Myocyte (in vitro differentiated cells): ENCODE measurements around the gene ANKRD1. TPM values are rescaled to one million over a fixed set of nuclear protein-coding genes. Genes with fewer than 3 reads are reported as not detected.

Source experiments
- DNase-seq: peaks from one replicate; pipeline ENCODE4 v3.0.0-alpha.2; 2012; ENCODE audit warnings: low read depth
- total RNA-seq: library from RNA; depleted of rRNA; stranded (reverse); fragments of >200 nt; gene quantifications from 2 replicates; pipeline ENCODE4 v1.2.3, GENCODE V29; 2014

ANKRD1 gene
- total RNA-seq, 1 donor from 2014 or later = 970 TPM

DNA sequence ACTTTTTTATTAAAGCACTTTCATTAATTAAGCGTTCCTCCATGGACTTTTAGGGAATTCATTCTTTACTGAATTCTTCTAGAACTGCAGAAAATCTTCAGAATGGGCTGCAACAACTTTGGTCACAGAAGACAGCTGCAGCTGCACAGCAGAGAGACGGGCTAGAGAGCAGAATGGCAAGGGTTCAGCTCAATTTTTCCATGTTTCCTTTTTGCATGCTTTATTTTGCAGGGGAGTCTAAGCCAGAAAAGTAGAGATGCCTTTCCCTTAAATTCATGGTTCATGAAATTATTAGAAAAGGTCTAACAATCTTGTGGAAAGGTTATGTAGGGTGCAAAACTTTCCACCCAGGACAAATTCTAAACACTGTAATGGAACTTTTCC is 15.4 kb upstream of the ANKRD1 start:
- no peak for DNase-seq

DNA sequence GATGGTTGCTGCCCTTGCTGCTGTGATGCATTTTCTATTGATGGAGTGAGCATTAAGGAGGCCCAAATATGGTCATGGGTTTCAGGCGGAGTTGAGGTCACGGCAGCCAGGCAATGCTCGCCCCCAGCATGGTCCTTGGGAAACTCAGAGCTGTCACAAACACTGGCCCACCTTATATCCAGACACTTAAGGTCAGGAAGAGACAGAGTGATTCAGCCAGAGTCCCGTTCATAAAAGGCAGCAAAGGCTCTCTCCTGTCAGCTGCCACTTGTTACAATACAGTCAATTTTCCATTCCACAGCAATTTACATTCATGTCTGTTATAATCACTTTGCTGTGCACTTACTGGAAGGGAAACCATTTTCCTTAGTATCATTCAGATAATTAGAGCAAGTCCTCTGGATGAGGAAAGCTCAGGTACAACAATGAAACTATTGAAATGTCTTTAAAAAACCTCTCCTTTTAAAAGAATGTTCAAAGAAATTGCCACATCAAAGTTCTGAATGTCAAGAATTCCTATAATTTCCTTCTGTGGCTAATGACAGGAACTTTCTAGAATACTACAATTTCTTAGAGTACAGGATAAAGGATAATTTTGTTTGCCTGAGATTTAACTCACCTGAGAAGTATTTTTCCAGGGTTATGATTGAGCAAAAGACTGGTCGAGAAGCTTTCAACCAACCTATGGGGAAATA is 14.8 kb upstream of the ANKRD1 start:
- peak; percentile 51 for DNase-seq

DNA sequence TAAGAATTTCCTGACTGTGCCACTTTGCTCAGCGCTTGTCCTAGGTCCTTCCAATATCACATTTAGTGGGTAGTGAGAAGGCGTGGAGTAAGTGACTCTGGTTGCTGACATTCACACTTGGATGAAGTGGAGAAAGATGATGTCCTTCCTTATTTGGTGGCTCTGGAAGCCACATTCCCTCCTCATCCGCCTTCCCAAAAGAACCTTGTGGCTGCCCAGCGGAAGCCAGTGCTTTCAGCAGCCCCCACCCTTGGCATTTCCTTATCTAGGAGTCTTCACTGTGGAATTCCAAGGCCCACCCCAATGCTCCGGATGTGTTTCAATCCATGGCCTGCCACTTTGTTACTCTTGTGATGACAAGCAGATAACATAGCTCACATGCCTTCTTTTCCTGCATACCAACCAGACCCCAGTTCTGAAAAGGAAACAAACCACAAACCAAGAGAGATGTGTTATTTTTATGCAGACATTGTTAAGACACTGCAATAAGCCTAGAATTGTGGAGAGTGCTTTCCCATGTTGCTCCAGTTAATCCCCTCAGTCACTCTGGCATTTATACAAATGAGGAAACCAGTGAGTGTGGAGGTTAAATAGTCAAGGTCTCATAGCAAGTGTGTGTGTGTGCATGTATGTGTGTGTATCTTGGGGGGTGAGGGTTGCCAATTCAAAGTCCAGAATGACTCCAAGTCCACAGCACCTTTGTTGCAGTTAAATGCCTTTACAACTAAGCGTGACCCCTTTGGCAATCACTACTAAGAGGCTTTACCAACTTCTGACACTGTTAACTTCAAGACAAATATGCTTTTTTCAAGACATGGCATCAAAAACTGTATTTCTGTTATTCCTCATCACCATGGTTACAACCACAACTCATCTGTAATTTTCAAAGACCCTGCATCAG is 10.3 kb upstream of the ANKRD1 start:
- peak; percentile 99 for DNase-seq

DNA sequence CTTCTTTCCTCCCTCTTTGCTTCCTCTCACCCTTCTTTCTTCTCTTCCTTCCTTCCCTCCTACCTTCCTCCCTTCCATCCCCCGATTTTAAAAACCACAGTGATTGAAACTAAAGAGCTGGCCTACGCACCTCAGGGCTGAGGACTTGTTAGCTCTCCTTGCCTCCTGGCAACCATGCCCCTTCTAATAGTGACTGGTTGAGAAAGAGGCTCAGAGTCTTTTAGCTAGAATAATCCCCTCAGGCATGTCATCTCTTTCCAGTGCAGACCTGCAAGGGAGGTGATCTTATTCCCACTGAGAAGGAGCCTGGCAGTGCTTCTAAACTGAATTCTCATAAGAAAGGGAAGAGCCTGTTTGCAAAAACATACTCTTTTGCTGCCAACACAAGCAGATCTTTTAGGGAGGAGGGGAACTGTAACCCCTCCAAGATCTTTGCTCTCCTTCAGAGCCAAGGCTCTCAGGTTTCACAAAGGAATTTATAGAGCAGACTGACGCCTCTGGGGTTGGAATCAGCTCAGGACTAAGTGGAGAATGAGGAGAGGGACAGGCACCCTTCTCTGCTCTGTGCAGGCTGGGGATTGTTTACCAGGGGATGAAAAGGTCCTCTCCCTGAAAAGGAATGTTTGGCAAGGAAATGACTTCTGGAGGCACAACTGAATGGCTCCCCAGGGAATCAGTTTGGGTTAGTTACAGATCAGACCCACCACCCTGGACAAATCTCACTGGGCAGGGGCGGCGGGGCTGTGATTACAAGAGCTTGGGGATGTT is 9.4 kb upstream of the ANKRD1 start:
- peak; percentile 95 for DNase-seq

DNA sequence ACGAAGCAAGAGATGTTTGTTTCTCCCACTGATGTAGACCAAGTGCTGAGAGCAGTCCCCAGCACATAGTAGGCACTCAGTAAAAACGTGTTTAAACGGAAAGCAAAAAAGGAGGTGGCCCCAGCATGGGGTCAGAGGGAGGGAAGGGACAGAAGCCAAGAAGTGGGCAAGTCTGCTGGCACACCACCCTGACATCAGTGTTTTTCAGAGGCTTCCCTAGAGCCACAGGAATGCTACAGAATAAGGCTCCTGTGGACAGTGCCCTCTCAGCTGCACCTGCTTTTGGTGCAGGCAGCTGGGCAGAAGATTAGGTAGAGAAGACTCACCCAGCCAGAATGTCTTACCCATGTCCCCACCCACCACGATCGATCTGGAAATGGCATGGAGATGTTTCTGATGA is 8.3 kb upstream of the ANKRD1 start:
- DNase-seq = peak; percentile 96

DNA sequence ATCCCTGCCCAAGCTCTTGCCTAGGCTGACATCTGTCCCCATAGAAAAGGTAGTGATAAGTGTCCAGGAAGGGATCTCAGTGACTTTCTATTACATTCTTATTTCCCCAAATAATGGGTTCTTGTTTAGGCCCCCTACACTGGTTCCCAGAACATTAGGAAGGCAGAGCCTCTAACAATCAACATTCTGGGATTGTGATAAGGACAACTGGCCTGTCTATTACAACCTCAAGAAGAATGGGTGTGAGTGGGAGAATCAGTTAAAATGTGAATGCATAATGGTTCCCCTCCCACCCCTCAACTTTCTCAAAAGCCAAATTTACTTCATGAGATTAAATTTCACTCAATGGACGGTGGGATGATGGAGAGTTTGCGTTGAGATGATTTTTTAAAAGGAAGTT is 6.4 kb upstream of the ANKRD1 start:
- DNase-seq = no peak

DNA sequence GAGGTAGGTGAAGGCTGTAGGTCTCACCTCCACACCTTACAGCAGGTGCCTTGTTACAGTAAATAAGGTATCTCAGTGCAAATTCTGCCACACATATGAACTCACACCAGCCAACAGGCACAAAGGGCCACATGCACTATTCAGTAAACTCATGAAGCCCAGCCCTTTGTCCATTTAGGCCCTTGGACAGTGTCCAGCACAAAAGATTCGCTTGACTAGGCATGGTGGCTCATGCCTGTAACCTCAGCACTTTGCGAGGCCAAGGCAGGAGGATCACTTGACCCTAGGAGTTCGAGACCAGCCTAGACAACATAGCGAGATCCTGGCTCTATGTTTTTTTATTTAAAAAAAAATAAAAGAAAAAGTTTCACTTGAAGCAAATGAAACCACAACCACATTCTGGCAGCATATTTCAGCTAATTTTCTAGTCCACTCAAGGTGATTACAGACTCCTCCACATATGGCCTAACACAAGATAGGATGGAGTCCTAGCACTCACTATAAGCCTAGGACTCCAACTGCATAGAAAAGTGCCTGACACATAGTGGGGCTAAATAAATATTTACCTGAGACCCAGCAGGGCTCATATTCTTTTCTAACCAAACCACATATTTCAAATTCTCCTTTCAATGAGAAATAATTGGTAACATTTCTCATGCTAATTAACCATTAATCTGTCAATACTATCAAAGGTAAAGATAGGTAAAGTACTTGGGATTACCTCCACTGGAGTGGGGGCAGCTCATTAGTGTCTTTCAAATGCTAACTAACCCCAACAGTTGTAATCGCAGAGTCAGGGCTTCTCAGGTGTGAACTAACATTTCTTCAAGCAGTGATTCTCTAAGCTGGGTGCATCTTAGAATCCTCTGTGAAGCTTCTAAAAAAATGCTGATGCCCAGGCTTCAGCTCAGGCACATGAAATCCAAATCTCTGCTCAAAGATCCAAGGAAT is 4.5 kb upstream of the ANKRD1 start:
- peak; percentile 28 for DNase-seq

DNA sequence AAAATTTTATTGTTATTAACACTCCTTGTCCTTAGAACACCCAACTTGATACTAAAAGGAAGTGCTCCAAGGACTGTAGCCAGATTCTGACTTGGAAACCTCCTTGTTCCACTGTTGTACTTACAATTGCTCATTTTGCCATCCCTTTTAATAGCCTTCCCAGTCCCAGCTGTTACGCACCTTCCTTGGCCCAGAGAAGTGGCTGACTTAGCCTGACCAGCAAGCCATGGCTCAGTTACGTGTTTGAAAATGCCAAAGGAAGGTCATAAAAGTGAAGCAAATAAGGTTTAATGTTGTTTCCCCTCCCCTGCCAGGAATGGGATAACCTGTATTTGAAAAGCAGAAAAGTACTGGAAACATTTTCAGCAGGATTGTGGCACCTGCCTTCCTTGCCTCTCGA is 3.7 kb upstream of the ANKRD1 start:
- peak; percentile 39 for DNase-seq

DNA sequence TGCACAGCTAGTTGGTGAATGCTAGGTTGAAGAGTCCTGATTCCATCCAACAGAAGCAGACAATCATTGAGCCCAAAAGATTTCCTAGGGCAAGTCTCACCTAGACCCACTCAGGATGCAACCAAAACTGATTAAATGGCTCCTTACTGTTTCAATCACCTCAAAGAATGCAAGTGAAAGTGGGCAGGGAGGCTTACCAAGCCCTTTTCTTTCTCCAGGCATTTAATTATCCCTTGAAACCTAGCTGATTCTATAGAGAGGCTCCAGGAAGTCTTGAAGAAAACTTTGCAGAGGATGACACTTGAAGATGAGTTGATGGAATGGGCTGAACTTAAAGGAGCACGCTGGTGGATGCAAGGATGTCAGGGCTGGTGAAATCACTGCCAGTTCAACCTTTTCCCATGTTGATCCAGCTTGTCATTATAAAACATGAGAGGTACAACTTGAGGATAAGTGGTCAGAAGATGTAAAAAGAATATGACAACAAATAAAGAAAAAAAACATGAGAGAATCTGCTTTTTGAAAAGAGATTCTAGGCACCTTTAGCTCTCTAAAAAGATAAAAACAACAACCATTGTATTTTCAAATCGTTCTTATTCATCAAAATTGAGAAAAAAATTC is 2.3 kb upstream of the ANKRD1 start:
- DNase-seq = no peak

DNA sequence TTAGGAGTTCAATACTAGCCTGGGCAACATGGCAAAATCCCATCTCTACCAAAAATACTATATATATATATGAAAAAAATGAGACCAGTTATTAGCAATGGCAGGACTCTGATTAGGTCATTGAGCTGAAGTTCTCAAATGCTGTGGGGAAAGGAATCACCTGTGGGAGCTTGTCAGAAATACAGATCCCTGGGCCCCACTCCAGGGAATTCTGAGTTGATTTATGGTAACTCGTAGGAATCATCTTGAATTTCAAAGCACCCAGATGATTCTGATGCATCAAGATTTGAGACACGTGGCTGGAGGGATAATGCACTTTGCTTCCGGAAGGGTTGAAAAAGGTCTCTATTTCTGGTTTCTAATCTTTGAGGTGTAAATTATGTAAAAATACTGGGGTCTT is 1.0 kb upstream of the ANKRD1 start:
- peak; percentile 21 for DNase-seq

DNA sequence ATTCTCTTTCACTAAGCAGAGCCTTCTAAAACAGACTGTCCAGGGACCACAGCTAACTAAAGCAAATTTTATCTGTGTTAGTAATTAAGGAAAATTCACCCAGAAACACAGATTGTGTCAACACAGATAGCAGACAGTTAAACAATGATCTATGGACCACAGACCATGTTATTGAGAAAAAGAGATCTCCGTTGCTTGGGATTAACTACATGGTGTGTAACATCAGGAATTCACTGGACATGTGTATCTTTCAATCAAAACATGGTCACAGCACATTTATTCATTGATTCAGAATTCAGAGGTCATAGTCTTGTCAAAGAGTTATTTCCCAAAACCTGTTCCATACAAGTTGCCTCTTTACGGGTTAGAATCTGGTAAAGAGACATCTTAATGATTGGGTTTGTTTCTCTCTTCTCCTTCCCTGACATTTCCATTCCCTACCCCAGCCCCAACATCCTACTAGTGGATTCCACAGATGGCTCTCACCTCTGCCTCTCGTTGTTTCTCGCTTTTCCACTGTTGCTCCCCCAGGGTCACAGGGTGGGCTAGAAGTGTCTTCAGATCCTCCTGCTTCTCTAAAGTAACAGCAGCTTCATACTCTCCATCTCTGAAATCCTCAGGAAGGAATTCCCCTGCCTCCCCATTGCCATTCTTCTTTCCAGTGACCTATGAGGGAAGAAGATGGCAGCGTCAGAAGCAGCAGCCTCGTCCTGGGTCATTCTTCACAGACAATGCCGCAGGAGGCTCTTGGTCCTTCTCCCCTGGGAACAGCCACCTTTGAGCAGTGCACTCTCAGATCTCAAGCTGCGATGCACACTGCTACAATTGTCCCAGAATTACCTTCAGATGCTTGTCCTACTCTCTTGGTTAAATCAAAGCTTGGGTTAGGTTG is 958 bp downstream of the ANKRD1 start:
- peak; percentile 64 for DNase-seq

DNA sequence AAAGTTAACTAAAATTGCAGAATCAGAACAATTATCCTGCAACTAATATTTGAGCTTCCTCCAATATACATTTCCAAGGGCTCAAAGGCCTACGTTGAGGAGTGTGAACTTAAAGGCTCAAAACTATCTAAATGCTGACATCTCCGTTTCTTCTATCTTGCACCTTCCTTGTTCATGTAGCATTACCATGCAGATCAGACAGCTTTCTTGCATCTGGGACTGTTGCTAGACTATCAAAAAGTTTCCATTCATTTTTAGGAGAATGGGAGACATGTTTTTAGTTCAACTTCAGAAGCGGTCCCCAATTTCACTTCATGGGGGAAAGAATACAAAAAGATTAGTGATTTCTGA is 2.9 kb downstream of the ANKRD1 start:
- DNase-seq = peak; percentile 38

DNA sequence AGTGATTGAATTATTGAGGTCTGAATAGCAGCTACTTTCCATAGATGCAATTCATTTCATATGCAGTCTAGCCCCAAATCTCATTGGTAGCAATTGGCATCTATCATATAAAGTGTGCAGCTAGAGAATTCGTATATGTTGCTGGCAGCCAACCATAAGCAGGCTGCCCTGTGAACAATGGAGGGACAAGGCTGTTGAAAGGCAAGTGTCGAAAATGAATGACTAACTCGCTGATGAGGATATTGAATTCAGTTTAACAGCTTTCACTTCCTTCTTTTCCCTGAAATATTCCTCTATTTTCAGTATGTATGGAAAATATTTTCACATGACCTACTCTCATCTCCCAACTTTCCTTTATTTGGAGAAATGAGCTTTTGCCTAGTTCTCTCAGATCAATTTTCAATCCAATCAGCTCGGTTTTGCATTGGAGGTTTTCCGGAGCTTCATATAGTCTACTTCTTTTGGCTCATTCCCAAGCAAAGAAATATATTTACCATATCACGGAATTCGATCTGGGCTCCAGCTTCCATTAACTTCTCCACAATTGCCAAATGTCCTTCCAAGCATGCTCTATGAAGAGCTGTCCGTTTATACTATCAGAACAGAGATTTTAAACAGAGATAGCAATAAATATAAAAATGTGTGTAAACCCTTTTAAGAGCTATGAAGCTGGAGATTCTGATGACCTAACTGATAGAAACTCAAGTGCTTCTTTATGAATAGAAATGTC is 3.5 kb downstream of the ANKRD1 start:
- DNase-seq = peak; percentile 26

DNA sequence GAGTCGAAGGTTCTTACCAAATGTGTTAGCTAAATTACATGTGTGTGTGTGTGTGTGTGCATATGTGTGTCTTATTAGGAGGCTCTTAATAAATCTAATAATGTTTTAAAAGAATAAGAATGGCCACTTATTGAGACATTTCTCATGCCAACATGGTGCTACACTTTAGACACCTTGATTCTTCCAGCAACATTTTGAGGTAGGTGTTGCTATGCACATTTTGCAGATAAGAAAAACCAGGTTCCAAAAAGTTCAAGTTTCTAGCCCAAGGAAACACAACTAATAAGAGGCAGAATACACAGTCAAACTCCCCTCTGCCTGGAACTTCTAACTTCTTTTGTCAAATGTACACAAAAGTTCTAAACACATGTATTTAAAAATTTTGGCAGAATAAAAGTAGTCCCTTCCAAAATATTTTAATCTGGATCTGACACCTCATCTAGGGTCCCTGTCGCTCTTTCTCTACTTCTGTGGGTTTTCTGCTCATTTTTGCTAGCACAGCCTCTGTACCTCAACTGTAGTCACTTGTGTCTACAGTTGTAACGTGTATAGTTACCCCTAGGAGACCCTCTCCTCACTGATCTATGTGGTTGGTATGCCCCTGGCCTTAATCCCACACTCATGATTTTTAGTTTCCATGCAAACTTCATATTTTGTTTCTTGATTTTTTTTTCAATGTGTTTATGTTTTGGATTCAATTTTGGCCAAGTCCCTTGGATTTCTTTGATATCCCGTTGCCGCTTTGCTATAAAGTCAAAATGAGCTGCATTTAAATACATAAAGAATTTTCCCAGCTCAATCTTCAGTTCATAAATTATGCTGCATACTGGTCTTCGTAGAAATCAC is 4.3 kb downstream of the ANKRD1 start:
- DNase-seq = peak; percentile 30

DNA sequence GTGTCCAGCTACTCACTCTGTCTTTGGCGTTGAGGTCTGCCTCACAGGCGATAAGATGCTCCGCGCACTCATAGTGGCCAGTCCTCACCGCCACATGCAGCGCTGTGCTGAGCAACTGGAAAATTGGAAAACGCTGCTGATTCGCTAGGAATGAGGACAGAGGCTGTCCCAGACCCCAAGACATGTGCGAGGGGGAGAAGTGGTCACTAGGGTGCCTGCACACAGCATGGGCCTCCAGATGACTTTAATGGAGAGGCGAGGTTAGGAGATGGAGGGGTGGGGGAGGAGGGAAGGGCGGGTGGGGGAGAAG is 5.2 kb downstream of the ANKRD1 start:
- DNase-seq = peak; percentile 50

DNA sequence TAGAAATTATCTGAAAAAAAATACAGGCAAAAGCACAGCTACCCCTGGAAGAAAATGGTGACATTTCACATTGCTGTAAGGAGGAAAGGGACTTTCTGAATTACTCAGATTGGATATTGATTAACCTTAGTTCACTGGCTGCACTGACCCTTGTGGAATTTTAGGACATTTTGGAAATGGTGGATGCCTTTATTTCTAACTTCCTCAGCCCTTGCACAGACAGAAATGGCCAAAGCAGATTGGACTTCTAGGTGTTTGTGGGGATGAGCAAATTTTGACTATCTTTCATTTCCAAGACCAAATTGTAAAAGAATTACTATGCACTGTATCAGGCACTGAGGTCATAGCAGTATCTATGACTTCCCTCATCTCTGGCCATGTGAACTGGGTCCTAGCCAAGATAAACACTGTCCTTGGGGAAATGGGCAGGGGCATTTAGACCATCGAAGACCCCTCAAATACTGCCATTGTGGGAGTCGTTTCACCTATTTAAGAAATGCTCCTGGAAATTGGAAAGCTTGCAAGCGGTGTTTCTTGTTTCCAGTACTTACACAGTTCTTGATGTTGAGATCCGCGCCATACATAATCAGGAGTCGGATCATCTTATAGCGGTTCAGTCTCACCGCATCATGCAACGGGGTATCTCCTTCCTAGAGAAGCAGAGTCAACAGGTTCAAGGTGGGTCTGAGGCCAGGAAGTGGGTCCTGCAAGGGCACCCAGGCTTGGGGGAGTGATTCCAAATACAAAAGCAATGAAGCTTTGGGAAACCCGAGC is 5.7 kb downstream of the ANKRD1 start:
- DNase-seq = peak; percentile 35

DNA sequence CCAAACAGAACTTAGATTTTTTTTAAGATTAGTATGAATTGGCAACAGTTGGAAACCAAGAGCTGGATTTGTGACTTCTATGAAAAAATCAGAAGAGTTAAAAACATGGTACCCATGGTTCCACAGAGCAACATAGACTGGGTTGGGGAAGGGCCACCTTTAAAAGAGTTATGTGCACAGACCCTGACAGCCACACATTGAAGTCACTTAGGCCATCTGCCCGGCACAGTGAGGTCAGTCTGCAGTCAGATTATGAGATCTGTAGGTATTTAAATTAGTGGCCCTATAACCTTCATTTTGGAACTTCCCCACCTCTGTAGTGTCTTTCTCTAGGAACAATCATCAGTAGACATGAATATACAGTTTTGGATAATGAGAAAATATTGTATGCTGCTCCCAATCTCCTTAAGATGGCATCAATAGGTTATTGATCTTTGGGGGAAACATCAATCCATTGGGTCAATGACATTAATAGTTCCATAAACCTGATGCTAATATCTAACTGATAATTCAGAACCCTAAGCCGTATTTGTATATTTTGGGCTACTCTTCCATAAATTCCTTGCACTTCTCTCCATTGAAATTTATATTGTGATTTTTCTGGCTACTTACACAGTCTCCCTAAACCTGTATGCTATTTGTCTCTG is 7.0 kb downstream of the ANKRD1 start:
- DNase-seq = peak; percentile 30
